Effector memory CD8-positive, alpha-beta T cell (primary cell): ENCODE results near the gene AGAP1.

Source experiments
- ATAC-seq: fragments of 150-1000 bp; cut with Tn5 transposase; replicated peaks from 2 replicates; pipeline ENCODE4 v1.10.0; 2021; ENCODE audit warnings: mild to moderate bottlenecking, moderate library complexity
- DNase-seq, 3 experiments: peaks; one replicate each; pipeline ENCODE4 v3.0.0; 2021
- H3K27ac Mint-ChIP-seq, 2 donors: one replicate each; pipeline ENCODE4 v1.8.0; 2022; ENCODE audit warnings: mild to moderate bottlenecking in 2 of 2, mixed read lengths in 2 of 2, moderate library complexity in 2 of 2
- H3K27me3 Mint-ChIP-seq, 2 donors: one replicate each; pipeline ENCODE4 v1.8.0; 2022; ENCODE audit warnings: mixed read lengths in 2 of 2
- H3K36me3 Mint-ChIP-seq: one replicate; pipeline ENCODE4 v1.8.0; 2022; ENCODE audit warnings: mild to moderate bottlenecking, moderate library complexity, mixed read lengths; ENCODE audit not compliant: insufficient read depth
- H3K4me1 Mint-ChIP-seq, 2 donors: one replicate each; pipeline ENCODE4 v1.8.0; 2022; ENCODE audit warnings: low read depth in 2 of 2, mixed read lengths in 2 of 2
- H3K4me3 Mint-ChIP-seq, 2 donors: one replicate each; pipeline ENCODE4 v1.8.0; 2022; ENCODE audit warnings: mild to moderate bottlenecking in 2 of 2, mixed read lengths in 2 of 2, moderate library complexity in 2 of 2
- H3K9me3 Mint-ChIP-seq, 2 donors: one replicate each; pipeline ENCODE4 v1.8.0; 2022; ENCODE audit warnings: mixed read lengths in 2 of 2

Gene AGAP1

GRCh38 chr2:235909358-235909757 lies 415.5 kb downstream of the AGAP1 start:
- ATAC-seq (no peak), DNase-seq (no peak)
- H3K36me3 Mint-ChIP-seq = peaks cover 20% of the 10 kb centered on the region
- peaks cover 0 to 3% of the 10 kb centered on the region in 2 donors for H3K4me1 Mint-ChIP-seq
- H3K27me3 Mint-ChIP-seq = no peaks in the 10 kb centered on the region
- no peak overlapping the region for H3K27ac Mint-ChIP-seq
- no peak overlapping the region for H3K4me3 Mint-ChIP-seq
- peaks cover under 1 to 3% of the 10 kb centered on the region in 2 donors for H3K9me3 Mint-ChIP-seq

GRCh38 chr2:235910067-235910466 lies 416.2 kb downstream of the AGAP1 start:
- Mint-ChIP-seq H3K9me3 (peaks cover 4 to 7% of the 10 kb centered on the region in 2 donors), H3K27me3 (no peaks in the 10 kb centered on the region), H3K27ac (no peak overlapping the region), H3K36me3 (peaks cover 20% of the 10 kb centered on the region), H3K4me1 (peaks cover 0 to 7% of the 10 kb centered on the region in 2 donors), H3K4me3 (no peak overlapping the region)
- DNase-seq (no peak), ATAC-seq (no peak)

DNA sequence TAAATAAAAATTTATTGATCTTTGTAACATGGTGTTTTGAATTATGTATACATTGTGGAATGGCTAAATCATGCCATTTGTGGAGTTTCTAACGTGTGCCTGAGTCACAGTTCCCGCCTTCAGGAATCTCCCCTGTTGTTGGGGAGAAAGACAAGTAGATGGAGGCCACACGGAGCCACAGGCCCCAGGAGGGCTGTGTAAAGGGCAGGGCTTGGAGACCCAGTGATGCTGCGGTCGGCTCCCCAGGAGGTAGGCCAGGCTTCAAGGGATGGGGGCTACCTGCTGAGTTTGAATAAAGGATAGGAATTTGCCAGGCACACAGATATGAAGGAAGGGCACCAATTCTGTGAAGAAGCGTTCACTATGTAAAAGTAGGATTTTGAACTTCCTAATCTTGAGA lies 417.3 kb downstream of the AGAP1 start:
- ATAC-seq (no peak), DNase-seq (no peak)
- no peaks in the 10 kb centered on the region for H3K27me3 Mint-ChIP-seq
- H3K4me1 Mint-ChIP-seq = peaks cover 0 to 7% of the 10 kb centered on the region in 2 donors
- peaks cover 19% of the 10 kb centered on the region for H3K36me3 Mint-ChIP-seq
- no peak overlapping the region for H3K27ac Mint-ChIP-seq
- peaks cover 6 to 7% of the 10 kb centered on the region in 2 donors for H3K9me3 Mint-ChIP-seq
- H3K4me3 Mint-ChIP-seq = no peak overlapping the region

DNA sequence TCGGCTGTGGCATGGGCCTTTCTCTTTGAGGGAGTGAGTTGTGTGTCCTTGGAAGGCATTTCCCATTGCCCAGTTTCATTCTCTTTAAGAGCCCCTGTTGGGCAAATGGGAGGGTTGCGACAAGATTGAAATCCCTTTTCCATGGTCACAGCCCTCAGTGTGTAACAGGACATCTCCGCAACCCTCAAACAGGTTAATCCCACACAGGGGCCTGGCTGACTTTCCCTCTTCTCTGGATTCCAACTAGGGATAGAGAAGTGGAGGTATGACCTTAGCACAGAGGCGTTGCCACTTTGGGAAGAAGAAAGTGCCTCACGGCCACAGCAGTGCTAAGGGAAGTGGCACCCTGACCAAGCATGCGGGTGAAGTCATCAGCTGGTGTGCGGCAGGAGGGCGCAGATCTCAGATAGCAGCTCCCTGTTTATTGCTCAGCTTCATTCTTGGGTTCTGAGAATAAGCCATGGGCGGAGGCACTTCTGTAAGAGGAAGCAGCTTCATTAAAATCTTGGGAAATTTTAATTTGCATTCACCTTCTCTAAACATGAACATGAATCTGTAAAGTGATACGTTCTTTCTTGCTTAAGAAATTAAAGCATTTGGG lies 417.9 kb downstream of the AGAP1 start:
- DNase-seq (no peak), ATAC-seq (no peak)
- H3K27me3 Mint-ChIP-seq = no peaks in the 10 kb centered on the region

DNA sequence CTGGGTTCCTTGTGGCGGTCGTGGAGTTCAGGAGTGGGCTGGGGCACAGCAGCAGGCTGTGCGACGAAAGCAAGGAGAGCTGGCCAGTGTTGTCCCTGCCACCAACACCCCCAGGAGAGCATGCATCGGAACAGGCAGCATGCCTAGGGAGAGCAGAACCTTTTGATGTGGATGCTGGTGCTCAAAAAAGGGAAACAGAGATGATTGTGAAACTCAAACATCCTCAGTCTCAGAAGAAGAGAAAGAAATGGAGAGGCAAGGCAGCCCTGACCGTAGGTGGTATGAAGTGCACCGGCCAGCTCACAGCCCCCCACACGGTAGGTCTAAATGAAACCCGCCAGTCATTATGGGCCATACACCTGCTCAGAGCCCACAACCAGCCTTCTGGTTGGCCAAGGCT lies 420.9 kb downstream of the AGAP1 start:
- DNase-seq (no peak), ATAC-seq (no peak)
- H3K9me3 Mint-ChIP-seq = peaks cover 6 to 7% of the 10 kb centered on the region in 2 donors
- peaks cover 0 to 4% of the 10 kb centered on the region in 2 donors for H3K4me1 Mint-ChIP-seq
- no peak overlapping the region for H3K27ac Mint-ChIP-seq
- H3K36me3 Mint-ChIP-seq = peaks cover 10% of the 10 kb centered on the region
- H3K4me3 Mint-ChIP-seq = no peak overlapping the region
- no peaks in the 10 kb centered on the region for H3K27me3 Mint-ChIP-seq

More for the DNA sequence above, 417.9 kb downstream of the AGAP1 start:
- H3K36me3 Mint-ChIP-seq = peaks cover 17% of the 10 kb centered on the region
- no peak overlapping the region for H3K4me3 Mint-ChIP-seq
- H3K9me3 Mint-ChIP-seq = peaks cover 6 to 7% of the 10 kb centered on the region in 2 donors
- H3K27ac Mint-ChIP-seq = no peak overlapping the region
- H3K4me1 Mint-ChIP-seq = peaks cover 0 to 7% of the 10 kb centered on the region in 2 donors

- Mint-ChIP-seq H3K9me3 (peaks cover 6 to 7% of the 10 kb centered on the region in 2 donors), H3K27ac (no peak overlapping the region), H3K4me1 (peaks cover 0 to 4% of the 10 kb centered on the region in 2 donors), H3K4me3 (no peak overlapping the region), H3K27me3 (no peaks in the 10 kb centered on the region), H3K36me3 (peaks cover 5% of the 10 kb centered on the region)
- ATAC-seq = no peak
- no peak for DNase-seq
Measured at GRCh38 chr2:235917506-235917905, 423.7 kb downstream of the AGAP1 start.

DNA sequence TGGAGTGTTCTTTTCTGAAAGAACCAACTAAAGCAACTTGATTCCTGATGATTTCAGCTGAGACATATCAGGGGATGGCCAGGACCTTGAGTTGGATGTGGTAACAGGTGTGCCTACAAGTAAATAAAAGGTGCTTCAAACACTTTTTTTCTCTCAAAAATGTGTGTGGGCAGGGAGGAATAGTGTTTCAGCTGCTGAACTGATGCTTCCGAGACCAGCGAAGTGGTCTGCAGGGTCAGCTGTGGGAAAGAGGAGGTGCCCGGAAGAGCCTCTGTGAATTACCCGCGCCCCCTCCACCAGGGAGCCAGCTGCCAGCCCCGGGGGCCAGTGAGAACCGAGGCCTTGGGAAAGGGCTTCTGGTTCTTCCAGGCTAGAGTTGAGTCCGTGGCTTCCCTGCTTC lies 425.0 kb downstream of the AGAP1 start:
- peaks cover 0 to 4% of the 10 kb centered on the region in 2 donors for H3K4me1 Mint-ChIP-seq
- H3K27ac Mint-ChIP-seq = no peak overlapping the region
- no peaks in the 10 kb centered on the region for H3K36me3 Mint-ChIP-seq
- DNase-seq = no peak
- ATAC-seq = no peak
- H3K27me3 Mint-ChIP-seq = no peaks in the 10 kb centered on the region
- H3K4me3 Mint-ChIP-seq = no peak overlapping the region
- H3K9me3 Mint-ChIP-seq = peaks cover 6 to 7% of the 10 kb centered on the region in 2 donors

GRCh38 chr2:235920216-235920865 lies 426.5 kb downstream of the AGAP1 start:
- DNase-seq (no peak), ATAC-seq (no peak)
- Mint-ChIP-seq H3K4me1 (peaks cover 0 to 2% of the 10 kb centered on the region in 2 donors), H3K27me3 (no peaks in the 10 kb centered on the region), H3K4me3 (no peak overlapping the region), H3K9me3 (peaks cover 0 to 2% of the 10 kb centered on the region in 2 donors), H3K27ac (no peak overlapping the region), H3K36me3 (peaks cover 3% of the 10 kb centered on the region)

- no peak overlapping the region for H3K27ac Mint-ChIP-seq
- peaks cover 0 to 3% of the 10 kb centered on the region in 2 donors for H3K4me1 Mint-ChIP-seq
- ATAC-seq = no peak
- no peak for DNase-seq
- no peaks in the 10 kb centered on the region for H3K27me3 Mint-ChIP-seq
- H3K36me3 Mint-ChIP-seq = peaks cover 3% of the 10 kb centered on the region
- no peaks in the 10 kb centered on the region for H3K9me3 Mint-ChIP-seq
- H3K4me3 Mint-ChIP-seq = no peak overlapping the region
Measured at GRCh38 chr2:235921508-235922191, 427.8 kb downstream of the AGAP1 start.

GRCh38 chr2:235922839-235923238 lies 429.0 kb downstream of the AGAP1 start:
- Mint-ChIP-seq H3K9me3 (no peaks in the 10 kb centered on the region), H3K4me3 (no peak overlapping the region), H3K4me1 (peaks cover 0 to 3% of the 10 kb centered on the region in 2 donors), H3K27ac (no peak overlapping the region), H3K36me3 (peaks cover 3% of the 10 kb centered on the region), H3K27me3 (no peaks in the 10 kb centered on the region)
- DNase-seq (no peak), ATAC-seq (no peak)

DNA sequence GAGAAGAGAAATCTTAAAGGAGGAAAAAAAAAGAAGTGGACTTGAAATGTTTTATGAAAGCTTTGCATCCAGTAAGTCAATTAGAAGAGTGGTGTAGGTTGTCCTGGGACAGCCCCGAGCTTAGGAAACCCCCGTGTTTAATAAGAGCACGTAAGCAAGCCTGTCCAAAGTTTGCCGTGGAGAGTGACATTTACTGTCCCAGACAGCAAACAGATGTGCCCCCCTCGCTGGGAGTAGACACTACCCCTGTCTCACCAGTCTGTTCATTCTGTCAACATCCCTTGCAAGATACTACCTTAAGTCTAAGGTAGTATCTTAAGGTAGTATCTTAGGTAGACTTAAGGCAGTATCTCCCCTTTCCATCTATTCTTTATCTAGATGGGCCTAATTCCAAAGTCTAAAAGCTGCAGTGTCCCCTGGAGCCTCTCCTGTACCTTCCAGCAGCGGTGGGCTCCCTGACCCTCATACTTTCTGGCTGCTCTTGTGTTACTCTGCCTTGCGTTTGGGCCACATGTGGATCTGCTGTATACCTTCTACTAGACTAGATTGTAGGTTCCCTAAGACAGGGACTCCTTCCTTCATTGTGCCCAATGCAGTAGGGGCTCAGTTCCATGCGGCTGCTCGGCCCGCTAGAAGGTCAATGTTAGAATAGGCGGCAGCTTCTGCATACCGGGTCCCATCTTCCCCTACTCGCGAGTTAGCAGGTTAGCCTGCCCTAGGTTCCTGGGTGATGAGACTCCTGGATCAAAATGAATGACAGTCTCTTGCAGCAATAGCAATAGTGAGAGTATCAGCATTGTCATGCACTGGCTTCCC lies 430.2 kb downstream of the AGAP1 start:
- no peak overlapping the region for H3K27ac Mint-ChIP-seq
- DNase-seq (no peak), ATAC-seq (no peak)
- H3K4me3 Mint-ChIP-seq = no peak overlapping the region
- H3K9me3 Mint-ChIP-seq = no peaks in the 10 kb centered on the region
- no peaks in the 10 kb centered on the region for H3K27me3 Mint-ChIP-seq
- peaks cover 6% of the 10 kb centered on the region for H3K36me3 Mint-ChIP-seq
- peaks cover 0 to 3% of the 10 kb centered on the region in 2 donors for H3K4me1 Mint-ChIP-seq

DNA sequence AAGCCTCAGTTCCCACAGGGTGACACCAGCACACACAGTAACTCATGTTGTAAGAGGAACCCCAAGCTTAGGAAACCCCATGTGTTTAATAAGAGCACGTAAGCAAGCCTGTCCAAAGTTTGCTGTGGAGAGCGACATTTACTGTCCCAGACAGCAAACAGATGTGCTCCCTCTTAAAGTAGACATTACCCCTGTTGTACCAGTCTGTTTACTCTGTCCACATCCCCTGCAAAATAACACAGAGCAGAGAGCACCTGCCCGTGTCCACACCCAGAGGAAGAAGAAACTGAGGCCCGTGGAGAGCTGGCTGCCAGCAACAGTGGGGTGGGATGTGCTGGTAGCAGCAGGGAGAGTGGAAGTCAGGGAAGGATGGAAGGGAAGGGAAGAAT lies 430.8 kb downstream of the AGAP1 start:
- Mint-ChIP-seq H3K27ac (no peak overlapping the region), H3K4me1 (peaks cover 0 to 3% of the 10 kb centered on the region in 2 donors), H3K9me3 (no peaks in the 10 kb centered on the region), H3K36me3 (peaks cover 6% of the 10 kb centered on the region), H3K4me3 (no peak overlapping the region), H3K27me3 (no peaks in the 10 kb centered on the region)
- DNase-seq (no peak), ATAC-seq (no peak)

DNA sequence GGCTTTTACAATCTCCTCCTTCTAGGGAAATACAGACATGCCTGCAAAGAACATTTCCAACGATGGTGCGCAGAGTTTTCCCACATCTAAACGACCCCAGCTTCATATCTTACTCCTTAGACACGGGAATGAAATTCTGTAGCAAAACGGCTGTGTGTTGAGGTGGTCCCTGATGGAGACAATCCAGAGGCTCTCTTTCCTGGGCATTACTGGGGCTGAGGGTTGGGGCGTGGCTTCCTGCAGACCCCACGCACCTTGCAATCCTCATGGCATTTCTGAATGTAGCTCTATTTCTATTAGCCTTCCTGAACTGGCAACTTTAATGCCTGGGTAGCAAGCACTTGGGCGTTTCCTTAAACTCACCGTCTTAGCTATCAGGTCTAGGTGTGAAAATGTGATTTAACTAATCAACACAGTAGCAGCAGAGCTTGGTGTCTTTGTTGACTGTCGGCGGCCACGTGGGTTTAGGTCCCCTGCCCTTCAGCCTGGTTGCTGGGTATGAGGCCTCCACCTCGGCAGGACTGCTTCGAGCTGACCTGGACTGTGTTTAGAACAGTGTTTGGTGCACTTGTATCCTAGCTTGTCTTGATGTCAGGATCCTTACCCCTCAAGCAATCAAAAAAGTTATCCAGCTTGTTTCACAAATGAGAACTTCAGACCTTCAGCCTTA lies 431.5 kb downstream of the AGAP1 start:
- Mint-ChIP-seq H3K4me3 (no peak overlapping the region), H3K27ac (no peak overlapping the region), H3K9me3 (no peaks in the 10 kb centered on the region), H3K4me1 (peaks cover 0 to 3% of the 10 kb centered on the region in 2 donors), H3K27me3 (no peaks in the 10 kb centered on the region), H3K36me3 (peaks cover 6% of the 10 kb centered on the region)
- ATAC-seq = no peak
- no peak for DNase-seq
